ENCODE data around the gene VRK2. TPM values are rescaled to one million over a fixed set of nuclear protein-coding genes. Genes with fewer than 3 reads are reported as not detected.
A peak's percentile ranks its signal among the peaks of the same experiment; 100 is the strongest.

Gene VRK2
- total RNA-seq, 1 experiment from 2014 or later: 52.7 TPM

GRCh38 chr2:58030771-58031170, 15.8 kb upstream of the VRK2 start:
- CTCF ChIA-PET: interaction anchor here (0.7 to 0.8 kb wide), 2 partner anchors 111 to 571 kb away, joined by 3 read pairs; no protein-coding TSS in a partner anchor

DNA sequence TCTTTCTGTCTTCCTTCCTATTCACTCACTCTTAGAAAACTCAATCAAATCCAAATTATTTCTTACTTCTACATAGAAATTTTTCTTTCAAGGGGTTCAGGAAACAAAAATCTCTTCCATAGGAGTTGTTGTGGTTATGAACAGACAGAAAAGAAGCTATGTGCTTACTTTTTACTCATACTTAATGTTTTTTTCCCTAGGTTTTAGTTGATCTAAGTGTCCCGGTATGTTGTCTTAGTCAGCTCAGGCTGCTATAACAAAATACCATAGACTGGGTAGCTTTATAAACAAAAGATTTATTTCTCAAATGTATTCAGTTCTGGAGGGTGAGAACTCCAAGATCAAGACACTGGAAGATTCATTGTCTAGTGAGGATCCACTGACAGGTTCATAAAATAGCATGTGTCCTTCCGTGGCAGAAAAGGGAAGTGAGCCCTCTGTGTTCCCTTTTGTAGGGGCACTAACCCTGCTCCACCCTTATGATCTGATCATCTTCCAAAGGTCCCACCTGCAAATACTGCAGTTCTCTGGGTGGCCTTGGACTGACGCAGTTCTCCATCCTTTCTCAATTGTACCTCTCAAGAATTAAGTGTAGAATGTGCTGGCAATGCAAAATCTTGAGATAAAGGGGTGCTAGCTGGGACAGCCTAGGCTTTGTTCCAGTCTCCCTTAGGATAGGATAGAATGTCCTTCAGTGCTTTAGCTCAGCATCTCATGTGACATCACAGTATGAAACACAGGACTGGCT, 14.4 kb upstream of the VRK2 start:
- Mint-ChIP-seq H3K4me3 (ENCODE audit: unreplicated experiment) (no peak overlapping the region), H3K36me3 (ENCODE audit: insufficient read depth, unreplicated experiment) (no peaks in the 10 kb centered on the region), H3K4me1 (ENCODE audit: insufficient read depth, unreplicated experiment) (no peaks in the 10 kb centered on the region), H3K9me3 (ENCODE audit: unreplicated experiment) (peaks cover 7% of the 10 kb centered on the region), H3K27me3 (ENCODE audit: insufficient read depth, unreplicated experiment) (no peaks in the 10 kb centered on the region), H3K27ac (ENCODE audit: low read depth, unreplicated experiment) (no peak overlapping the region)
- no TSS peak for BruUV-seq (replicated peaks)
- ChIA-PET POLR2A (interaction anchor here (1.0 kb wide), 1 partner anchor 18 kb away, joined by 3 read pairs; no protein-coding TSS in a partner anchor), CTCF (interaction anchor here (1.2 kb wide), 1 partner anchor 167 kb away, joined by 3 read pairs; no protein-coding TSS in a partner anchor)
- TF ChIP-seq, protein P1, sequence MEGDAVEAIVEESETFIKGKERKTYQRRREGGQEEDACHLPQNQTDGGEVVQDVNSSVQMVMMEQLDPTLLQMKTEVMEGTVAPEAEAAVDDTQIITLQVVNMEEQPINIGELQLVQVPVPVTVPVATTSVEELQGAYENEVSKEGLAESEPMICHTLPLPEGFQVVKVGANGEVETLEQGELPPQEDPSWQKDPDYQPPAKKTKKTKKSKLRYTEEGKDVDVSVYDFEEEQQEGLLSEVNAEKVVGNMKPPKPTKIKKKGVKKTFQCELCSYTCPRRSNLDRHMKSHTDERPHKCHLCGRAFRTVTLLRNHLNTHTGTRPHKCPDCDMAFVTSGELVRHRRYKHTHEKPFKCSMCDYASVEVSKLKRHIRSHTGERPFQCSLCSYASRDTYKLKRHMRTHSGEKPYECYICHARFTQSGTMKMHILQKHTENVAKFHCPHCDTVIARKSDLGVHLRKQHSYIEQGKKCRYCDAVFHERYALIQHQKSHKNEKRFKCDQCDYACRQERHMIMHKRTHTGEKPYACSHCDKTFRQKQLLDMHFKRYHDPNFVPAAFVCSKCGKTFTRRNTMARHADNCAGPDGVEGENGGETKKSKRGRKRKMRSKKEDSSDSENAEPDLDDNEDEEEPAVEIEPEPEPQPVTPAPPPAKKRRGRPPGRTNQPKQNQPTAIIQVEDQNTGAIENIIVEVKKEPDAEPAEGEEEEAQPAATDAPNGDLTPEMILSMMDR (IDR thresholded peaks at IDR 0.05; ENCODE audit: unreplicated experiment): no peak
- intact Hi-C loops (cut with micrococcal nuclease): no loop called here
- no peak for DNase-seq (ENCODE audit: unreplicated experiment)

More at GRCh38 chr2:58030771-58031170, 15.8 kb upstream of the VRK2 start:
- H3K4me3 Mint-ChIP-seq (ENCODE audit: unreplicated experiment): no peak overlapping the region
- H3K9me3 Mint-ChIP-seq (ENCODE audit: unreplicated experiment): peaks cover 7% of the 10 kb centered on the region
- TF ChIP-seq, protein P1 (IDR thresholded peaks at IDR 0.05; ENCODE audit: unreplicated experiment): no peak
- no peak overlapping the region for H3K27ac Mint-ChIP-seq (ENCODE audit: low read depth, unreplicated experiment)
- H3K36me3 Mint-ChIP-seq (ENCODE audit: insufficient read depth, unreplicated experiment): no peaks in the 10 kb centered on the region
- H3K27me3 Mint-ChIP-seq (ENCODE audit: insufficient read depth, unreplicated experiment): no peaks in the 10 kb centered on the region
- no TSS peak for BruUV-seq (replicated peaks)
- POLR2A ChIA-PET: interaction anchor here (0.6 to 0.8 kb wide), 2 partner anchors 125 to 575 kb away, joined by 3 to 5 read pairs; no protein-coding TSS in a partner anchor
- DNase-seq (ENCODE audit: unreplicated experiment): peak; percentile 15
- intact Hi-C loops (cut with micrococcal nuclease): no loop called here
- no peaks in the 10 kb centered on the region for H3K4me1 Mint-ChIP-seq (ENCODE audit: insufficient read depth, unreplicated experiment)

- Mint-ChIP-seq H3K36me3 (ENCODE audit: insufficient read depth, unreplicated experiment) (no peaks in the 10 kb centered on the region), H3K4me1 (ENCODE audit: insufficient read depth, unreplicated experiment) (no peaks in the 10 kb centered on the region), H3K27ac (ENCODE audit: low read depth, unreplicated experiment) (no peak overlapping the region), H3K9me3 (ENCODE audit: unreplicated experiment) (peaks cover 7% of the 10 kb centered on the region), H3K27me3 (ENCODE audit: insufficient read depth, unreplicated experiment) (no peaks in the 10 kb centered on the region), H3K4me3 (ENCODE audit: unreplicated experiment) (no peak overlapping the region)
- POLR2A ChIA-PET: interaction anchor here (1.0 kb wide), 1 partner anchor 18 kb away, joined by 3 read pairs; no protein-coding TSS in a partner anchor
- DNase-seq (ENCODE audit: unreplicated experiment): no peak
- BruUV-seq (replicated peaks): no TSS peak
- CTCF ChIA-PET: no interaction called here
- TF ChIP-seq, protein P1 (IDR thresholded peaks at IDR 0.05; ENCODE audit: unreplicated experiment): no peak
- intact Hi-C loops (cut with micrococcal nuclease): no loop called here
These were observed 13.9 kb upstream of the VRK2 start for GRCh38 chr2:58032764-58033080.

DNA sequence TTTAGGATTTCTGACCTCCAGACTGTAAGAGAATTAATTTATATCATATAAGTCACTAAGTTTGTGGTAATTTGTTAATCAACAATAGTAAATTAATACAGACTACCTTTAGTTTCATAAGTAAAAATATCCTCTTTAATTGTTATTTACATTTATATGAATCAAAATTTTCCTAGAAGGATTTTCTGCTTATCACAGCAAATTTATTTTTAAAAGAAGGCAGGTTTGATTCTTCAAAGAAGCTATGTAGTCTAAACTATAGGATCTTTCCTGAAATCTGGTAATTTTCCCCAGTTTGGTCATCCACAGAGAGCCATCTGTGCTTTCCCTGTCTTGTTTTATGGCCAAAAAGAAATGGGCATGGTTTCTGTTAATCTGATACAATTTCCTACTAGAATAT, 13.1 kb upstream of the VRK2 start:
- no peak overlapping the region for H3K27ac Mint-ChIP-seq (ENCODE audit: low read depth, unreplicated experiment)
- CTCF ChIA-PET: interaction anchor here (0.5 to 0.6 kb wide), 2 partner anchors 29 to 274 kb away, joined by 4 to 6 read pairs; no protein-coding TSS in a partner anchor
- H3K27me3 Mint-ChIP-seq (ENCODE audit: insufficient read depth, unreplicated experiment): no peaks in the 10 kb centered on the region
- TF ChIP-seq, protein P1 (IDR thresholded peaks at IDR 0.05; ENCODE audit: unreplicated experiment): no peak
- H3K36me3 Mint-ChIP-seq (ENCODE audit: insufficient read depth, unreplicated experiment): no peaks in the 10 kb centered on the region
- no peak for DNase-seq (ENCODE audit: unreplicated experiment)
- H3K9me3 Mint-ChIP-seq (ENCODE audit: unreplicated experiment): peaks cover 7% of the 10 kb centered on the region
- H3K4me1 Mint-ChIP-seq (ENCODE audit: insufficient read depth, unreplicated experiment): no peaks in the 10 kb centered on the region
- H3K4me3 Mint-ChIP-seq (ENCODE audit: unreplicated experiment): no peak overlapping the region
- intact Hi-C loops (cut with micrococcal nuclease): no loop called here
- no TSS peak for BruUV-seq (replicated peaks)
- POLR2A ChIA-PET: no interaction called here
